ENCODE results near the gene DSTN.

DNA sequence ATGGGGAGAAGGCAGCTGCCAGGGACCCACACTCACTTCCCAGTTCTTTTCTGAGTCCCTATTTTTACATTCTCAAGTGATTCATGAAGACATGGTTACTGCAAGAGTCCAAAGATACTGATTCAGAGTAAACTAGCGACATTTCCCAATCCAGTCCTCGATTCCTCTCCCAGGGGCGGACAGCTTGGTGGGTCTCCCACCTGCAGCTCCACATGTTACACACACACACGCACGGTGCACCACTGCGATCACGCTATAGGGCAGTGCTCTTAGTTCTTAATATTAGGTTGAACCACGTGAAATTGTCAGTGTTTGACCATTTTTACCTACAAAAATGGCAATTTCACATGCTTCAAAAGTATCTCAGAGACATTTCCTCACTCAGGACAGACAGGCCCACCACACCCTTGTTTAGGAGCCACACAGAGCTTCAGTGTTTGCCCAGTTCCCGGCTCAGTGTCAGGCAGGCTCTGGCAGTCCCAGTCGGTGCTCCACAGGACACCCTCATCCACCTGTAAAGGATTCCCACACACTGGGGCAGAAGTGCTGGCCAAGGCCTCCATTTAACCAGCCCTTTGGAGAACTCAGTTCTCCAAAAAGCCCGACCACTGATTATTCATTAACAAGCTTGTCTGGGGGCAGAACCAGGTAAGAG lies 60.4 kb downstream of the DSTN start:
- TF ChIP-seq, protein P1, sequence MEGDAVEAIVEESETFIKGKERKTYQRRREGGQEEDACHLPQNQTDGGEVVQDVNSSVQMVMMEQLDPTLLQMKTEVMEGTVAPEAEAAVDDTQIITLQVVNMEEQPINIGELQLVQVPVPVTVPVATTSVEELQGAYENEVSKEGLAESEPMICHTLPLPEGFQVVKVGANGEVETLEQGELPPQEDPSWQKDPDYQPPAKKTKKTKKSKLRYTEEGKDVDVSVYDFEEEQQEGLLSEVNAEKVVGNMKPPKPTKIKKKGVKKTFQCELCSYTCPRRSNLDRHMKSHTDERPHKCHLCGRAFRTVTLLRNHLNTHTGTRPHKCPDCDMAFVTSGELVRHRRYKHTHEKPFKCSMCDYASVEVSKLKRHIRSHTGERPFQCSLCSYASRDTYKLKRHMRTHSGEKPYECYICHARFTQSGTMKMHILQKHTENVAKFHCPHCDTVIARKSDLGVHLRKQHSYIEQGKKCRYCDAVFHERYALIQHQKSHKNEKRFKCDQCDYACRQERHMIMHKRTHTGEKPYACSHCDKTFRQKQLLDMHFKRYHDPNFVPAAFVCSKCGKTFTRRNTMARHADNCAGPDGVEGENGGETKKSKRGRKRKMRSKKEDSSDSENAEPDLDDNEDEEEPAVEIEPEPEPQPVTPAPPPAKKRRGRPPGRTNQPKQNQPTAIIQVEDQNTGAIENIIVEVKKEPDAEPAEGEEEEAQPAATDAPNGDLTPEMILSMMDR (IDR thresholded peaks at IDR 0.05): no peak
- TF ChIP-seq POLR2A (IDR thresholded peaks at IDR 0.05): no peak
- TF ChIP-seq EP300 (IDR thresholded peaks at IDR 0.05; ENCODE audit: low read depth): no peak

All from transverse colon (tissue), 3 donors.